AG10803 (cell line): ENCODE data around the gene EEFSEC.

Source experiments
- DNase-seq: peaks from one replicate; pipeline ENCODE4 v3.0.0; 2010; ENCODE audit warnings: low read depth
- H3K4me3 ChIP-seq: 2 replicates; pipeline ENCODE4 v1.5.1; 2011; ENCODE audit warnings: mild to moderate bottlenecking, low read length, control low read depth
- TF ChIP-seq, protein P1 (sequence below): conservative IDR thresholded peaks from 2 replicates; pipeline ENCODE4 v1.5.1; 2011; ENCODE audit warnings: mild to moderate bottlenecking, low read length, control low read depth, inconsistent platforms

Gene EEFSEC

DNA sequence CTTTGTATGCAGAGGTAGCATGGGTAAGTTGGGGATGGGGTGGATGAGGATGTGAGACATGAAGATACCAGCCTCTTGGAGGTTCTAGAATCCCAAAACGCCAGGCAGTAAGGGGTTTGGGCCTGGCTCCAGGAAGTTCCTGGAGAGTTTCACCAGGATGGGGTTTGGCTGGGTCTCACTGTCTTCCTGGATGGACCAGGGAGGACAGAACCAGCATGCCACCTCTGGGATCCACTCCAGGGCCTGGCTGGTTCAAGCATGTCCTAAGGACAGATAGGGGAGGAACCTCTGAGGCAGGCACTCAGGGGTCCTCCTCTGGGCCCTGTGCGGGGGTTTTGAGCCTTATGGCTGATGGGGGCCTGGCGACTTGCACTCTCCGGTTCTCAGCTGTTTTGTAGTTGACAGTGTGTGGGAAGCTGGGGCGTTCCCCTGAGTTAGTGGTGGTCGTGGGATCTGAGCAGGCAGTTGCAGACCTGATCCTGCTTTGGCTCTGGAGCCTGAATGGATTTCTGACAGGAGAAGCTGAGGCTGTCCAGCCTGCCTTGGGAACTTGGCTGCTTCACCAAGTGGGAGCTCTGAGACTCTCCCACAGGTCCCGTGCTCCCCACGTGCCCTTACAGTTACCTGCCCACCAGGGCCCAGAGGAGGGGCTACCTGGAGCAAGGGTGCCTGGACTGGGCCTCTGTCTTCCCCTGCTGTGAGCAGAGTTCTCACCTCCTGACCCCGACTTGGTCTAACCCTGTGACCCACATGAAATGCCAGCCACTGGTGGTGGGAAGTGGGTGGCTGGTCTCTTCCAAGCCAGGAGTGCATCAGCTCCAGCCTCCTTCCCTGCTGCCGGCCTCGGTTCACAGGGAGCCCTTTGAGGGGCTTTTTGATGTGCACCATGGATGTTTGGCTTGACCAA lies 128.4 kb downstream of the EEFSEC start:
- TF ChIP-seq, protein P1, sequence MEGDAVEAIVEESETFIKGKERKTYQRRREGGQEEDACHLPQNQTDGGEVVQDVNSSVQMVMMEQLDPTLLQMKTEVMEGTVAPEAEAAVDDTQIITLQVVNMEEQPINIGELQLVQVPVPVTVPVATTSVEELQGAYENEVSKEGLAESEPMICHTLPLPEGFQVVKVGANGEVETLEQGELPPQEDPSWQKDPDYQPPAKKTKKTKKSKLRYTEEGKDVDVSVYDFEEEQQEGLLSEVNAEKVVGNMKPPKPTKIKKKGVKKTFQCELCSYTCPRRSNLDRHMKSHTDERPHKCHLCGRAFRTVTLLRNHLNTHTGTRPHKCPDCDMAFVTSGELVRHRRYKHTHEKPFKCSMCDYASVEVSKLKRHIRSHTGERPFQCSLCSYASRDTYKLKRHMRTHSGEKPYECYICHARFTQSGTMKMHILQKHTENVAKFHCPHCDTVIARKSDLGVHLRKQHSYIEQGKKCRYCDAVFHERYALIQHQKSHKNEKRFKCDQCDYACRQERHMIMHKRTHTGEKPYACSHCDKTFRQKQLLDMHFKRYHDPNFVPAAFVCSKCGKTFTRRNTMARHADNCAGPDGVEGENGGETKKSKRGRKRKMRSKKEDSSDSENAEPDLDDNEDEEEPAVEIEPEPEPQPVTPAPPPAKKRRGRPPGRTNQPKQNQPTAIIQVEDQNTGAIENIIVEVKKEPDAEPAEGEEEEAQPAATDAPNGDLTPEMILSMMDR = no peak
- H3K4me3 ChIP-seq = no peak overlapping the region
- no peak for DNase-seq

DNA sequence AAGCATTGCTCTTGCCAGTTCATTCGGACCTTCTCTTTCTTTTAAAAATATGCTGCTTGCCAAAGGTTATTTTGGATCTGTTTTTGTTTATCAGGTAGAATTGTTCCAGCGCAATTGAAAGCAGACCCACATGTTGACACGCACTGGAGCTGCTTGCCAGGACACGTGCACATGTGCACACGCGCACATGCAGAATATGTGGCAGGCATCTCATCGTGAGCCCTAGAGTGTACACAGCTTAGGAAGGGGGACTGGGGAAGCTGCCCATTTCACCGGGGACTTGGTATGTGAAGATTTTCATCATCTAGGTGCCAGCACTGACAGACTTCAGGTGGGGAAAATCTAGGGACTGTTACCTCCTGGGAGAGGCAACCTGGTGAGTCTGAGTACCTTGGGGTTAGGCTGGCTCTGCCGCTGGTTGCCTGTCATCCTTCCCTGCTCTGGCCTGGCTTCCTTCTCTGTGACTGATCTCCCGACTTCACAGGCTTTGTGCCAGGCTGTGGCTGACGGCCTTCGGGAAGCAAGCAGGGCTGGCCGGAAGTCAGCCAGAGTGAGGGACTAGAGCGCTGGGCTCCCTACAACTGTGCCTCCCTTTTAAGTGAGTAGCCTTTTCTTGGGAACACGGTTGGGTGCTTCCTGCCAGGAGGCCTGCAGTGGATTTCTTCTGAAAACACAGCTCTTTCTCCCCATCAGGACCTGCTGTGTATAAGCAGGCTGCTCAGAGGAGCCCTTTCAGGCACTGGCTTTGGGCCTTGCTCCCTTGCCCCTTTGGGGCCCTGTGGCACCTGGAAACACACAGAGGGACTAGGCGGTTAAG lies 129.3 kb downstream of the EEFSEC start:
- no peak overlapping the region for H3K4me3 ChIP-seq
- TF ChIP-seq, protein P1 = no peak
- DNase-seq = peak; percentile 79

DNA sequence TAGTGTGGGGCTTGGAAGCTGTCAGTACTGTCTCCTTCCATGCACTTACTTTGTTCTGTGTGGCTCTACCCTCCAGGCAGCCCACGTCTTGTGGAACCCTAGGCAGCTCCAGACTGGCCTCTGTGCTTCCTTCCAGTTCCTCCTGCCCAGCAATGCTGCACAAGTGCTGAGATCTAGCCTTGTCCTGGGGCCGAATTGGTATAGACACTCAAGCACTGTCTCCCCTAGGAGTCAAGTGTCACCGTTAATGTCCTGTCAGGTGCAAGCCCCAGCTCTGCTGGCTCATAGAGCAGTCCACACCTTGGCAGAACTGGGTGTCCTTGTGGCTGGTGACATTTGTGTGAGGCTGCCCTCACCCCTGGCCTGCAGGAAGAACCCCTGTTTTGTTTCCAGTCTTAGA lies 130.1 kb downstream of the EEFSEC start:
- DNase-seq = no peak
- TF ChIP-seq, protein P1 = no peak
- H3K4me3 ChIP-seq = no peak overlapping the region

DNA sequence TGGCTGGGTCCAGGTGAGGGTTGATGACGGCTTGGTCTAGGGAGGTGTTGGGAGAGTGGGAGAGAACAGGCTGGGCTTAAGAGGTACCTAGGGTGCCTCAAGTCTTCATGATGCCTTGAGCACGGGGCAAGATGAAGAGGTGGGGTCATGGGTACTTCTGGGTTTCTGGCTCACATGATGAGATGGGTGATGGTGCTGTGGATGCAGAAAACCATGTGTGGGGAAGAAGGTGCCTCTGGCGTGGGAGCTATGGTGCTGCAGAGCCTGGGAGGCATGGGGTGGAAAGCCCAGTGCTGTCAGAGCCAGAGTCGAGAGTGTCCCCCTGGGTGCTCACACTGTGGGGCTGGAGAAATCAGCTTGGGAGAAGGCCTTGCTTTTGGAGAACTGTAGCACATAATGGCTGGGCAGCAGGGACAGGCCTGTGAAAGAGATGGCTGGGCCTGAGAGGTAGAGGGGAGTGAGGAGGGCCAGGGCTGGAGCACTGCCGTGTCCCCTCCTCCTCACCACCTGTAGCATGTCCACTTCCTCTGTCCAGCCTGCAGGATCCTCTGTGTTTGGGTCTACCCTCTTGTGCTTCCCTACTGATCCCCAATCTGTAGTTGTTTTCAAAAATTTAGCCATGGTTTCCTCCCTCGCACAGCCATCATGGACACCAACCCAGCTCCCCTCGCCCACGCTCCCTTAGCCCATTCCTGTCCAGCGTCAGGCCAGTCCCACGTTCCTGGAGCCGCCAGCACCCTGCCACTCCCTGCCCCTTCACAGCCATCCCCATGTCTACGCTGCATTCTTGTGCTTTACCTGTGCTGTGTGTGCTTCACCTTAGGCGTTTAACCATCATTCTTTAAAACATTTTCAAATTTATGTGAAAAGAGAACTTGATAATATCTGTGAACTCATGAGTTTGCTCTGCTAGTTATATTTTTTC lies 132.0 kb downstream of the EEFSEC start:
- H3K4me3 ChIP-seq = no peak overlapping the region
- TF ChIP-seq, protein P1 = no peak
- no peak for DNase-seq

DNA sequence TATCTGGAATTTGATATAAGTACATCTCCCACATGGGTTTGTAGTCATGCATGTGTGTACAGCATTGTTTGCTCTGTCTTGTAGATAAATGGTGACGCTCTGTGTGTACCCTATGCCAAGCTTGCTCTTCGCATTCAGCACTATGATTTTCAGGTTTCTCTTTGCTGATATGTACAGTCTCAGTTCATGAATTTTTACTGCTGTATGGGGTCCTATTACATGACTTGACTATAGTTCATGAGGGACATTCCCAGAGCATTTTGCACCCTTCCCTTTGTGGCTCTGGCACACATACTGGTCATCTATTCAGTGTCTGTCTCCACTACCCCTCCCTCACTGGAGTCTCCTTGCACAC lies 132.7 kb downstream of the EEFSEC start:
- TF ChIP-seq, protein P1 = no peak
- no peak overlapping the region for H3K4me3 ChIP-seq
- no peak for DNase-seq

DNA sequence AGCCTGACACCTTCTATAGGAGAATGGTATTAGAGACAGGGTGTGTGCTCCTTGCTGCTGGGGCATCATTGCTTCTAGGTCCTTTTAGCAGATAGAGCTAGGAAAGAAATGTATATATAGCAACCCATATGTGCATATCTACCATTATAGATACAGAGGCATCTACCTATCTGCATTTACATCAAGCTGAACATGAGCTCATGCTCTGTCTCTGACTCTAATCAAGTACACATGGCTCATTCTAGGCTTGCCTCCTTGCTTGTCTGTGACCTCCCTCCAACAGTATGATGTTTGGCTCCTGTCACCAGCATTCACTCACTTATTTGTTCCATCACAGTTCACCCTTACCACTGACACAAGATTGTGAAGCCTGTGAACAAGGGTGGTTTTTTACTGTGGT lies 133.4 kb downstream of the EEFSEC start:
- TF ChIP-seq, protein P1 = no peak
- DNase-seq = no peak
- no peak overlapping the region for H3K4me3 ChIP-seq
